H1 (cell line): ENCODE measurements around the gene MYL6. TPM values are rescaled to one million over a fixed set of nuclear protein-coding genes. Genes with fewer than 3 reads are reported as not detected.

Source experiments
- ASH2L ChIP-seq: fragments of 200-600, 300-600 bp; sonication (generic); IDR thresholded peaks from one replicate; pipeline ENCODE4 v1.7.1; 2017; ENCODE audit warnings: low read length
- BACH1 ChIP-seq: IDR thresholded peaks from 2 replicates; pipeline ENCODE4 v1.6.1; 2012; ENCODE audit warnings: low read length, improper control_type of control experiment
- BRCA1 ChIP-seq: IDR thresholded peaks from 2 replicates; pipeline ENCODE4 v1.6.1; 2012; ENCODE audit warnings: low read depth, low read length, improper control_type of control experiment
- CBX8 ChIP-seq: fragments of 300-800, 300-1000 bp; sonication (generic); IDR thresholded peaks from 2 replicates; pipeline ENCODE4 v1.7.1; 2016; ENCODE audit warnings: low read depth, low read length, borderline replicate concordance
- CHD1 ChIP-seq: IDR thresholded peaks from 2 replicates; pipeline ENCODE4 v1.6.1; 2012; ENCODE audit warnings: low read depth, low read length, improper control_type of control experiment
- GTF2F1 ChIP-seq: IDR thresholded peaks from 2 replicates; pipeline ENCODE4 v1.6.1; 2012; ENCODE audit warnings: low read depth, low read length, improper control_type of control experiment, borderline replicate concordance
- JUND ChIP-seq: IDR thresholded peaks from 2 replicates; pipeline ENCODE4 v1.6.1; 2011; ENCODE audit warnings: mild to moderate bottlenecking, improper control_type of control experiment, low read length
- KDM1A ChIP-seq: fragments of 200-600, 300-600 bp; sonication (generic); IDR thresholded peaks from 2 replicates; pipeline ENCODE4 v1.7.1; 2016; ENCODE audit warnings: mild to moderate bottlenecking, low read length, borderline replicate concordance
- MAFK ChIP-seq: IDR thresholded peaks from 2 replicates; pipeline ENCODE4 v1.6.1; 2012; ENCODE audit warnings: low read depth, mild to moderate bottlenecking, improper control_type of control experiment, low read length
- NRF1 ChIP-seq: IDR thresholded peaks from 2 replicates; pipeline ENCODE4 v1.6.1; 2011; ENCODE audit warnings: mild to moderate bottlenecking, low read depth, low read length, improper control_type of control experiment
- PHF8 ChIP-seq: fragments of 200-600 bp; sonication (generic); conservative IDR thresholded peaks from 2 replicates; pipeline ENCODE4 v1.7.1; 2012; ENCODE audit warnings: low read depth, mild to moderate bottlenecking, inconsistent platforms, low read length, moderate library complexity
- POLR2A ChIP-seq, 2 experiments: IDR thresholded peaks; 1 replicate in 1 of 2; 2 replicates in 1 of 2; pipeline ENCODE4 v1.6.1; 2011; ENCODE audit warnings: low read depth in 2 of 2, low read length in 2 of 2, mild to moderate bottlenecking in 2 of 2; ENCODE audit errors: control extremely low read depth in 1 of 2
- RXRA ChIP-seq: IDR thresholded peaks from 2 replicates; pipeline ENCODE4 v1.6.1; 2011; ENCODE audit warnings: low read depth, mild to moderate bottlenecking, low read length, moderate library complexity; ENCODE audit not compliant: insufficient read depth
- SAP30 ChIP-seq: fragments of 300-600 bp; sonication (generic); IDR thresholded peaks from 2 replicates; pipeline ENCODE4 v1.7.1; 2012; ENCODE audit warnings: low read length, moderate library complexity, mild to moderate bottlenecking, inconsistent platforms; ENCODE audit not compliant: insufficient read depth, insufficient replicate concordance
- SIRT6 ChIP-seq: IDR thresholded peaks from one replicate; pipeline ENCODE4 v1.7.1; 2012; ENCODE audit warnings: low read length, inconsistent platforms
- SP2 ChIP-seq: IDR thresholded peaks from 2 replicates; pipeline ENCODE4 v1.6.1; 2012; ENCODE audit warnings: mild to moderate bottlenecking, low read length, inconsistent platforms
- SRF ChIP-seq: IDR thresholded peaks from 2 replicates; pipeline ENCODE4 v1.6.1; 2011; ENCODE audit warnings: mild to moderate bottlenecking, low read depth, low read length, moderate library complexity
- SUZ12 ChIP-seq: fragments of 200-600 bp; sonication (generic); IDR thresholded peaks from 2 replicates; pipeline ENCODE4 v1.6.1; 2012; ENCODE audit warnings: mild to moderate bottlenecking, inconsistent platforms, low read length, moderate library complexity, mixed read lengths
- TAF7 ChIP-seq: optimal IDR thresholded peaks from 2 replicates; pipeline ENCODE3; 2011; ENCODE audit warnings: low read depth, mild to moderate bottlenecking, inconsistent platforms, low read length, moderate library complexity, borderline replicate concordance
- TBP ChIP-seq: IDR thresholded peaks from 2 replicates; pipeline ENCODE4 v1.6.1; 2011; ENCODE audit warnings: low read depth, low read length, improper control_type of control experiment
- TCF12 ChIP-seq: IDR thresholded peaks from 2 replicates; pipeline ENCODE4 v1.6.1; 2011; ENCODE audit warnings: low read depth, mild to moderate bottlenecking, low read length
- polyA plus RNA-seq, 7 experiments: library from polyadenylated mRNA; depleted of rRNA in 3 of 7; stranded (reverse) in 5 of 7; unstranded in 2 of 7; fragments of >200 nt in 5 of 7; fragments of 200-250 nt in 2 of 7; gene quantifications; 1 replicate in 5 of 7; 2 replicates in 1 of 7; 4 replicates in 1 of 7; pipeline versions ENCODE4 v1.2.1 to v1.2.3, GENCODE V29; 2011 to 2013; ENCODE audit warnings: missing spikeins in 2 of 7, mixed read lengths in 2 of 7
- total RNA-seq: library from RNA; stranded (reverse); fragmentation: NEBNext Ultra II Directional; extraction: Animal tissue kit (Norgen Biotek cat#: 25700); gene quantifications from 2 replicates; pipeline ENCODE4 v1.2.1, GENCODE V29; 2021
- TF ChIP-seq, protein P1 (sequence below): IDR thresholded peaks from 2 replicates; pipeline ENCODE4 v1.6.1; 2011; ENCODE audit warnings: low read depth, mild to moderate bottlenecking, low read length; ENCODE audit not compliant: insufficient read depth
- TF ChIP-seq, protein P2 (sequence below): IDR thresholded peaks from 2 replicates; pipeline ENCODE4 v1.6.1; 2011; ENCODE audit warnings: low read length, improper control_type of control experiment

MYL6 gene
- total and polyA plus RNA-seq, 2 of the 8 experiments (the other 6 are each of a cell fraction or from before 2014, with no cell fraction given) = 1,130 to 2,279 TPM

DNA sequence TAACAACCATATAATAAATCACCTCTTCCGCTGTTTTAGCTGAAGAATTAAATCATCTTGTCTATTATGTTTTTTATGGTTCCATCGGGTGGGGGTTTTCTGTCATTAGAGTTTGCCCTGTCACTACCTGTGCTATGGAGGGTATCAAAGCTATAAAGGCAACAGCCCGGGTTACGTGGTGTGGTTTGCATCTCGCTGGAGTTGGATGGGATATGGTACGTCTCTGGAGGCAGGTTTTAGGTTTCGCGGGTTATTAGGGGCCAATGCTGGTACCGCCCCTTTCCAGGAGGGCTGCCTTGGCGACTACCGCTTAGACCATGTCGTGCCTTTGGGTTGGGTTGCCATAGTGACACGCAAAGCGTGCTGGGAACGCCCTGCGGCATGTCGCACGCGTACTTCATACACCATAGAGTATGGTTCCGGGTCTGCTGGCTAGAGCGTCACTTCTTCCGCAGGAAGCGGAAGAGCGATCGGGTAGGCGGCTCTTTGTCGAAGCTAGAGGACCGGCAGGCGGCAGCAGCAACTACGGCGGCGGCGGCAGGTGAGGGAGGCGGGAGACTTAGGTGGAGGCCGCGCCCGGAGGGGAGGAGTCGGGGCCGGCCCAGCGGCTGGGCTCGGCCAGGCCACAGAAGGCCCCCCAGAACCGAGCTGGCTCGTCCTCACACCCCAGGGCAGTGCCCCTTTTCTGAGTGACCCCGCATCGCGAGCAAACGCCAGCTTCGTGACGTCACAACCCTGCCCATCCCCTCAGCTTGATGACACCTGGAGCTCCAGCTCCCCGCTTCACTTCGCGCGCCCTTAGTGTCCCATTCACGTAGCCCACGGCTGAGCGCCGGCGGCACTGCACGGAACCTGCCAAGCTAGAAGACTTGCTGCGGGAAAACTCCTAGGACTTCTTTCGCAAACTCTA is 40.1 kb upstream of the MYL6 start, which contains the start of gene ZC3H10 (continued):
- TF ChIP-seq GTF2F1 (peak; percentile 16; the same call in 1 of the 2 replicates), SRF (no peak), KDM1A (no peak), RXRA (no peak), TBP (peak; percentile 88), BRCA1 (peak; percentile 41; the same call in 1 of the 2 replicates), PHF8 (peak; percentile 75), CBX8 (no peak), SUZ12 (no peak), ASH2L (no peak), MAFK (no peak), JUND (no peak), BACH1 (no peak), CHD1 (0 out of 2 replicates have a peak, but pooled peaks have one; percentile 49), NRF1 (0 out of 2 replicates have a peak, but pooled peaks have one; percentile 3), TAF7 (peak; percentile 92), SIRT6 (peak; percentile 57), SAP30 (no peak), POLR2A (IDR thresholded peaks at IDR 0.05; ENCODE audit: control extremely low read depth in 1 of 2, low read depth in 2 of 2, low read length in 2 of 2) (peak; percentile 98 to 100), TCF12 (0 out of 2 replicates have a peak, but pooled peaks have one; percentile 68), SP2 (peak; percentile 89)
- TF ChIP-seq, protein P1, sequence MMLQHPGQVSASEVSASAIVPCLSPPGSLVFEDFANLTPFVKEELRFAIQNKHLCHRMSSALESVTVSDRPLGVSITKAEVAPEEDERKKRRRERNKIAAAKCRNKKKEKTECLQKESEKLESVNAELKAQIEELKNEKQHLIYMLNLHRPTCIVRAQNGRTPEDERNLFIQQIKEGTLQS = peak; percentile 61
- TF ChIP-seq, protein P2, sequence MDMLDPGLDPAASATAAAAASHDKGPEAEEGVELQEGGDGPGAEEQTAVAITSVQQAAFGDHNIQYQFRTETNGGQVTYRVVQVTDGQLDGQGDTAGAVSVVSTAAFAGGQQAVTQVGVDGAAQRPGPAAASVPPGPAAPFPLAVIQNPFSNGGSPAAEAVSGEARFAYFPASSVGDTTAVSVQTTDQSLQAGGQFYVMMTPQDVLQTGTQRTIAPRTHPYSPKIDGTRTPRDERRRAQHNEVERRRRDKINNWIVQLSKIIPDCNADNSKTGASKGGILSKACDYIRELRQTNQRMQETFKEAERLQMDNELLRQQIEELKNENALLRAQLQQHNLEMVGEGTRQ = peak; percentile 38
